Stimulated activated CD4-positive, alpha-beta T cell treated with anti-CD3 and anti-CD28 coated beads, Interleukin-15, amount 100 ng/mL, for 48 hours (primary cell): ENCODE data around the gene DLK1.
A peak's percentile ranks its signal among the peaks of the same experiment; 100 is the strongest.

Experiments
- DNase-seq, 2 donors: peaks; one replicate each; pipeline ENCODE4 v3.0.0-alpha.2; 2020; ENCODE audit warnings: low read depth in 2 of 2

The DLK1 gene

GRCh38 chr14:100693877-100694578, 32.7 kb upstream of the DLK1 start:
- no peak for DNase-seq

- no peak for DNase-seq
Observed at GRCh38 chr14:100694579-100695422, 31.9 kb upstream of the DLK1 start.

- DNase-seq, result no peak
Observed at GRCh38 chr14:100695423-100695738, 31.3 kb upstream of the DLK1 start.

GRCh38 chr14:100696008-100696407, 30.7 kb upstream of the DLK1 start:
- DNase-seq, result no peak

GRCh38 chr14:100696590-100696989, 30.1 kb upstream of the DLK1 start:
- no peak for DNase-seq

- DNase-seq, result no peak
Observed at GRCh38 chr14:100698066-100698465, 28.6 kb upstream of the DLK1 start.

- DNase-seq, result no peak
Observed at GRCh38 chr14:100698666-100699448, 27.8 kb upstream of the DLK1 start.

- no peak for DNase-seq
Observed at GRCh38 chr14:100701314-100701713, 25.4 kb upstream of the DLK1 start.

- DNase-seq, result no peak
Observed at GRCh38 chr14:100702590-100702989, 24.1 kb upstream of the DLK1 start.

GRCh38 chr14:100703386-100704220, 23.1 kb upstream of the DLK1 start:
- no peak for DNase-seq

- no peak for DNase-seq
Observed at GRCh38 chr14:100706200-100706599, 20.5 kb upstream of the DLK1 start.

GRCh38 chr14:100706860-100707259, 19.8 kb upstream of the DLK1 start:
- no peak for DNase-seq

GRCh38 chr14:100708425-100709288, 18.0 kb upstream of the DLK1 start:
- DNase-seq, result no peak

GRCh38 chr14:100709289-100710284, 17.1 kb upstream of the DLK1 start:
- peak in 1 of 2 donors; percentile 9 for DNase-seq

GRCh38 chr14:100710391-100710790, 16.3 kb upstream of the DLK1 start:
- DNase-seq, result no peak

GRCh38 chr14:100710826-100711462, 15.7 kb upstream of the DLK1 start:
- DNase-seq, result no peak

GRCh38 chr14:100711493-100711892, 15.2 kb upstream of the DLK1 start:
- DNase-seq, result no peak

- no peak for DNase-seq
Observed at GRCh38 chr14:100712490-100712889, 14.2 kb upstream of the DLK1 start.

- DNase-seq, result no peak
Observed at GRCh38 chr14:100713705-100714104, 13.0 kb upstream of the DLK1 start.
